Astrocyte (in vitro differentiated cells and primary cell): ENCODE measurements around the gene MS4A4A.

ENCODE experiments used
- EZH2 ChIP-seq: IDR thresholded peaks from 2 replicates; pipeline ENCODE4 v1.6.1; 2012; ENCODE audit warnings: mild to moderate bottlenecking, low read length, inconsistent platforms; ENCODE audit not compliant: insufficient read depth
- TF ChIP-seq, protein P1 (sequence below): IDR thresholded peaks from 2 replicates; pipeline ENCODE4 v1.5.1; 2011; ENCODE audit warnings: low read depth, mild to moderate bottlenecking, inconsistent platforms, low read length, moderate library complexity; ENCODE audit not compliant: insufficient read depth

- TF ChIP-seq, protein P1, sequence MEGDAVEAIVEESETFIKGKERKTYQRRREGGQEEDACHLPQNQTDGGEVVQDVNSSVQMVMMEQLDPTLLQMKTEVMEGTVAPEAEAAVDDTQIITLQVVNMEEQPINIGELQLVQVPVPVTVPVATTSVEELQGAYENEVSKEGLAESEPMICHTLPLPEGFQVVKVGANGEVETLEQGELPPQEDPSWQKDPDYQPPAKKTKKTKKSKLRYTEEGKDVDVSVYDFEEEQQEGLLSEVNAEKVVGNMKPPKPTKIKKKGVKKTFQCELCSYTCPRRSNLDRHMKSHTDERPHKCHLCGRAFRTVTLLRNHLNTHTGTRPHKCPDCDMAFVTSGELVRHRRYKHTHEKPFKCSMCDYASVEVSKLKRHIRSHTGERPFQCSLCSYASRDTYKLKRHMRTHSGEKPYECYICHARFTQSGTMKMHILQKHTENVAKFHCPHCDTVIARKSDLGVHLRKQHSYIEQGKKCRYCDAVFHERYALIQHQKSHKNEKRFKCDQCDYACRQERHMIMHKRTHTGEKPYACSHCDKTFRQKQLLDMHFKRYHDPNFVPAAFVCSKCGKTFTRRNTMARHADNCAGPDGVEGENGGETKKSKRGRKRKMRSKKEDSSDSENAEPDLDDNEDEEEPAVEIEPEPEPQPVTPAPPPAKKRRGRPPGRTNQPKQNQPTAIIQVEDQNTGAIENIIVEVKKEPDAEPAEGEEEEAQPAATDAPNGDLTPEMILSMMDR: no peak
- TF ChIP-seq EZH2: no peak
Measured at GRCh38 chr11:60235321-60235720, 45.1 kb upstream of the MS4A4A start.
